Suprapubic skin (tissue), 4 donors: ENCODE measurements around the gene TOR2A.

ENCODE experiments used
- POLR2A ChIP-seq, 2 donors: fragments of 450-650 bp; IDR thresholded peaks; one replicate each; pipeline ENCODE4 v1.6.1; 2017; ENCODE audit warnings: antibody characterized with exemption in 2 of 2, mild to moderate bottlenecking in 2 of 2, moderate library complexity in 2 of 2
- POLR2AphosphoS5 ChIP-seq, 3 donors: sonication (generic); formaldehyde crosslinking; IDR thresholded peaks; one replicate each; pipeline ENCODE4 v1.6.1; 2017; ENCODE audit warnings: antibody characterized with exemption in 3 of 3
- TF ChIP-seq, protein P1 (sequence below), 2 donors: fragments of 200-600 bp in 1 of 2; fragments of 450-650 bp in 1 of 2; sonication (generic) in 1 of 2; IDR thresholded peaks; one replicate each; pipeline ENCODE4 v1.5.1; 2016 to 2019; ENCODE audit warnings: antibody characterized with exemption in 2 of 2, mild to moderate bottlenecking in 1 of 2, moderate library complexity in 1 of 2

DNA sequence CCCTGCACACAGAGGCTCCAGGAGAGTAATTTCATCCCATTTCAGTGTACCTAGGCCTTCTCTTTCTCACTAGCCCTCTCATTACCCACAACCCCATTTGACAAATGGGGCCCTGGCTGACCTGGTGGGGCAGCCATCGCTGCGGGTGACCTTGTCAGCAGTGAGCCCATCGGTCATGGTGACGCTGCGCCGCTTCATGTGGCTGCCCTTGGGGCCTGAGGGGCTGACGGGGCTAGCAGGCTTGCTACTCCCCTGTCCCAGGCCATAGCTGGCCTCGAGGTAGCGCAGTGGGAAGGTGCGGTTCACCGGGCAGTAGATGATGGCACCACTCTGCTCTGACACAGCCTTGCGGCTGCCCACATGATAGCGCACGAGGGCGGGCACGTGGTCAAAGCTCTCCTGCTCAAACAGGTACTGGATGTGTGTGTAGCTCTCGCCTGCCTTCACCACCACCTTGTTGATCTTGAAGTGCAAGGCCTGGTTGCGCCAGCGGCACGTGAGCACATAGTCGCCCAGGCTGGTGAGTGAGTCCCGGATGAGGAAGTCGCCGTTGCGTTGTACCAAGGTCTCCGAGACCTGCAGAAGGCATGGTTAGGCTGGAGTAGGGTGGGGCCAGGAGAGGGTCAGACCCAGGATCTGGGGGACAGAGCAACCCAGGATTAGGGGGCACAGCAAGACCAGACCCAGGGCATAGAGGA lies 14.1 kb upstream of the TOR2A start:
- TF ChIP-seq, protein P1, sequence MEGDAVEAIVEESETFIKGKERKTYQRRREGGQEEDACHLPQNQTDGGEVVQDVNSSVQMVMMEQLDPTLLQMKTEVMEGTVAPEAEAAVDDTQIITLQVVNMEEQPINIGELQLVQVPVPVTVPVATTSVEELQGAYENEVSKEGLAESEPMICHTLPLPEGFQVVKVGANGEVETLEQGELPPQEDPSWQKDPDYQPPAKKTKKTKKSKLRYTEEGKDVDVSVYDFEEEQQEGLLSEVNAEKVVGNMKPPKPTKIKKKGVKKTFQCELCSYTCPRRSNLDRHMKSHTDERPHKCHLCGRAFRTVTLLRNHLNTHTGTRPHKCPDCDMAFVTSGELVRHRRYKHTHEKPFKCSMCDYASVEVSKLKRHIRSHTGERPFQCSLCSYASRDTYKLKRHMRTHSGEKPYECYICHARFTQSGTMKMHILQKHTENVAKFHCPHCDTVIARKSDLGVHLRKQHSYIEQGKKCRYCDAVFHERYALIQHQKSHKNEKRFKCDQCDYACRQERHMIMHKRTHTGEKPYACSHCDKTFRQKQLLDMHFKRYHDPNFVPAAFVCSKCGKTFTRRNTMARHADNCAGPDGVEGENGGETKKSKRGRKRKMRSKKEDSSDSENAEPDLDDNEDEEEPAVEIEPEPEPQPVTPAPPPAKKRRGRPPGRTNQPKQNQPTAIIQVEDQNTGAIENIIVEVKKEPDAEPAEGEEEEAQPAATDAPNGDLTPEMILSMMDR (IDR thresholded peaks at IDR 0.05) = no peak
- TF ChIP-seq POLR2AphosphoS5 (IDR thresholded peaks at IDR 0.05) = no peak
- TF ChIP-seq POLR2A (IDR thresholded peaks at IDR 0.05) = no peak
